Panc1 (cell line): ENCODE measurements around the gene INO80C.

Source experiments
- POLR2AphosphoS5 ChIP-seq: IDR thresholded peaks from 2 replicates; pipeline ENCODE4 v1.6.1; 2012; ENCODE audit warnings: mild to moderate bottlenecking, low read depth, low read length, moderate library complexity
- TF ChIP-seq, protein P1 (sequence below): fragments of 450-650 bp; IDR thresholded peaks from 2 replicates; pipeline ENCODE4 v1.5.1; 2017; ENCODE audit warnings: mild to moderate bottlenecking

DNA sequence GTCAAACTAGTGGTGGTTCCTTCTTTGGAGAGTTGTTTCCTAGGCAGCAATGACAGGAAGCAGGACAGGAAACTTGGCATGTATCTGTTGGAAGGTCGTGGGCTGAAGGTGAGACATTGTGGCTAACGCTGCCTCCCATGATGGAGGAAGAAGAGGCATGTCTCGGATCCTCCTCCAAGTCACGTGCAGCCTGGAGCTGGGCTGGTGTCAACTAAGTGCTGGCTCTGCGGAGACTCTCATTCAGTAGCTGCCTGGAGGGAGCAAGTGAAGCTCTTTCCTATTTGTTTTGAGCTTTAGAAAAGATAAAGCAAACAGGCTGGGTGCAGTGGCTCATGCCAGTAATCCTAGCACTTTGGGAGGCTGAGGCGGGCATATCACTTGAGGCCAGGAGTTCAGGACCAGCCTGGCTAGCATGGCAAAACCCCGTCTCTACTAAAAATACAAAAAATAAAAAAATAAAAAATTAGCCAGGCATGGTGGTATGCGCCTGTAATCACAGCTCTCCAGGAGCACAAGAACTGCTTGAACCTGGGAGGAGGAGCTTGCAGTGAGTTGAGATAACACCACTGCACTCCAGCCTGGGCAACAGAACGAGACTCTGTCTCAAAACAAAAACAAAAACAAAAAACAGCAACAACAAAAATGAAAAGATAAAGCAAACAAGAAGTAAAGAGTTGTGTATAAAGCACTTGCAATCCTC lies 28.2 kb upstream of the INO80C start:
- TF ChIP-seq, protein P1, sequence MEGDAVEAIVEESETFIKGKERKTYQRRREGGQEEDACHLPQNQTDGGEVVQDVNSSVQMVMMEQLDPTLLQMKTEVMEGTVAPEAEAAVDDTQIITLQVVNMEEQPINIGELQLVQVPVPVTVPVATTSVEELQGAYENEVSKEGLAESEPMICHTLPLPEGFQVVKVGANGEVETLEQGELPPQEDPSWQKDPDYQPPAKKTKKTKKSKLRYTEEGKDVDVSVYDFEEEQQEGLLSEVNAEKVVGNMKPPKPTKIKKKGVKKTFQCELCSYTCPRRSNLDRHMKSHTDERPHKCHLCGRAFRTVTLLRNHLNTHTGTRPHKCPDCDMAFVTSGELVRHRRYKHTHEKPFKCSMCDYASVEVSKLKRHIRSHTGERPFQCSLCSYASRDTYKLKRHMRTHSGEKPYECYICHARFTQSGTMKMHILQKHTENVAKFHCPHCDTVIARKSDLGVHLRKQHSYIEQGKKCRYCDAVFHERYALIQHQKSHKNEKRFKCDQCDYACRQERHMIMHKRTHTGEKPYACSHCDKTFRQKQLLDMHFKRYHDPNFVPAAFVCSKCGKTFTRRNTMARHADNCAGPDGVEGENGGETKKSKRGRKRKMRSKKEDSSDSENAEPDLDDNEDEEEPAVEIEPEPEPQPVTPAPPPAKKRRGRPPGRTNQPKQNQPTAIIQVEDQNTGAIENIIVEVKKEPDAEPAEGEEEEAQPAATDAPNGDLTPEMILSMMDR = no peak
- TF ChIP-seq POLR2AphosphoS5 = no peak
